Pancreas (tissue), 10 donors: ENCODE results near the gene NSF. TPM values are rescaled to one million over a fixed set of nuclear protein-coding genes. Genes with fewer than 3 reads are reported as not detected.
"Not testable (repeated sequence)": the region's sequence is repeated elsewhere in the genome, so short reads cannot be mapped to it uniquely, and the experiment has no call there.

Experiments used
- ATAC-seq, 4 donors: fragments of 200-7000 bp; cut with Tn5 transposase; one replicate each; pipeline versions ENCODE4 v1.8.0 to v1.9.1; 2020; ENCODE audit warnings: mild to moderate bottlenecking in 4 of 4, moderate library complexity in 4 of 4
- DNase-seq, 6 donors: peaks; one replicate each; pipeline ENCODE4 v3.0.0-alpha.2; 2020
- FAIRE-seq: peaks from 2 replicates; lab custom pipeline; 2012; peaks lifted over from hg19 to GRCh38; lab: Jason Lieb, UNC
- H3K27ac ChIP-seq, 4 donors: fragments of 200-600 bp; sonication (generic); 1 replicate in 3 of 4; 2 replicates in 1 of 4; pipeline versions ENCODE4 v1.5.0 to v1.8.0; 2020
- H3K27me3 ChIP-seq, 4 donors: fragments of 200-600 bp; one replicate each; pipeline ENCODE4 v1.8.0; 2021
- H3K36me3 ChIP-seq, 3 donors: fragments of 200-600 bp; sonication (generic) in 1 of 3; one replicate each; pipeline versions ENCODE4 v1.5.0 to v1.8.0; 2020 to 2021
- H3K4me1 ChIP-seq, 3 donors: fragments of 200-600 bp; one replicate each; pipeline ENCODE4 v1.8.0; 2021
- H3K4me3 ChIP-seq, 4 donors: fragments of 200-600 bp; sonication (generic) in 2 of 4; one replicate each; pipeline versions ENCODE4 v1.5.0 to v1.8.0; 2020 to 2021
- H3K9me3 ChIP-seq, 4 donors: fragments of 200-600 bp; one replicate each; pipeline ENCODE4 v1.8.0; 2021
- WGBS, 2 donors: extraction: QIAGEN DNeasy Blood & Tissue Kit; methylation state at CpG; one replicate each; pipeline ENCODE4 v1.1.7; 2013; 5-methylcytosine and 5-hydroxymethylcytosine counted together
- intact Hi-C, 3 donors: fragments of 100-400 bp; cut with DNase I; formaldehyde crosslinking; loops; one replicate each; pipeline versions ENCODE4 v1.11.1 to v1.14.2; 2022
- polyA plus RNA-seq, 2 donors: library from polyadenylated mRNA; stranded (reverse); fragments of 200-250 nt; gene quantifications; one replicate each; pipeline ENCODE4 v1.2.3, GENCODE V29; 2013
- total RNA-seq, 6 donors: library from RNA; stranded (reverse); fragmentation: NEBNext Ultra II Directional in 4 of 6; extraction: Animal tissue kit (Norgen Biotek cat#: 25700) in 4 of 6; gene quantifications; one replicate each; pipeline versions ENCODE4 v1.2.1 to v1.2.4, GENCODE V29; 2021 to 2023
- TF ChIP-seq, protein P1 (sequence below), 4 donors: fragments of 200-600 bp; sonication (generic) in 3 of 4; IDR thresholded peaks; one replicate each; pipeline versions ENCODE4 v1.5.0 to v1.8.0; 2021; ENCODE audit warnings: antibody characterized with exemption in 4 of 4
- donor health status: healthy with polysubstance abuse.
- donor health status: DM: no; HTN: no; CAD: no; lungs with moderate emphysema.
- donor health status: DM: no; HTN: no; CAD: no.
- donor health status: control.
- donor health status: control.
- donor health status: Bipolar disorder and iron deficiency.
- donor health status: DM: yes; HTN: yes; CAD: no.
- donor health status: DM: no; HTN: no; CAD: no.
- donor health status: DM: no; HTN: no; CAD: no.
- donor health status: DM: yes; HTN: yes; CAD: no.

Gene NSF
- total and polyA plus RNA-seq, 8 donors = 6.2 to 32.4 (median 29.0) TPM

DNA sequence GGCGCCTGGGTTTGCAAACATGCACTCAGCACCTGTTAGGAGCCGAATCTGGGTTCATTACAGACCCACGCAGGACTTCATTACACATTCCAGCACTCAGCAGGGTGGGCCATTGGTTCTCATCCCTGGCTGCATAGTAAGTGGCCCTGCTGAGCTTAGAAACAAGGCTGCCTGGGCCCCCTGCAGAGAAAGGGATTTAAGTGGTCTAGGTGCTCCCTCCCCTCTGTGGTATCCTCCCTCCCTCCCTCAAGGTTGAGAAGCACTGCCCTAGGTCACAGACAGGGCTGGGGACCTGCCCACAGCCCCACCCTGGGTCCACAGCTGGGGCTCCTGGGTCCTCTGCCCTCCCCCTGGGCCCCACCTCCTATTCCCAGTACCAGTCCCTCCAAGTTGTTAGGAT is 199.7 kb downstream of the NSF start:
- Histone ChIP-seq H3K4me1 (no peaks in the 10 kb centered on the region), H3K9me3 (no peaks in the 10 kb centered on the region), H3K27ac (no peak overlapping the region), H3K36me3 (no peaks in the 10 kb centered on the region), H3K27me3 (no peaks in the 10 kb centered on the region), H3K4me3 (no peak overlapping the region)
- 68 to 75% methylated on average over 3 of the region's 3 CpGs for WGBS, 2 donors
- no peak for FAIRE-seq
- TF ChIP-seq, protein P1, sequence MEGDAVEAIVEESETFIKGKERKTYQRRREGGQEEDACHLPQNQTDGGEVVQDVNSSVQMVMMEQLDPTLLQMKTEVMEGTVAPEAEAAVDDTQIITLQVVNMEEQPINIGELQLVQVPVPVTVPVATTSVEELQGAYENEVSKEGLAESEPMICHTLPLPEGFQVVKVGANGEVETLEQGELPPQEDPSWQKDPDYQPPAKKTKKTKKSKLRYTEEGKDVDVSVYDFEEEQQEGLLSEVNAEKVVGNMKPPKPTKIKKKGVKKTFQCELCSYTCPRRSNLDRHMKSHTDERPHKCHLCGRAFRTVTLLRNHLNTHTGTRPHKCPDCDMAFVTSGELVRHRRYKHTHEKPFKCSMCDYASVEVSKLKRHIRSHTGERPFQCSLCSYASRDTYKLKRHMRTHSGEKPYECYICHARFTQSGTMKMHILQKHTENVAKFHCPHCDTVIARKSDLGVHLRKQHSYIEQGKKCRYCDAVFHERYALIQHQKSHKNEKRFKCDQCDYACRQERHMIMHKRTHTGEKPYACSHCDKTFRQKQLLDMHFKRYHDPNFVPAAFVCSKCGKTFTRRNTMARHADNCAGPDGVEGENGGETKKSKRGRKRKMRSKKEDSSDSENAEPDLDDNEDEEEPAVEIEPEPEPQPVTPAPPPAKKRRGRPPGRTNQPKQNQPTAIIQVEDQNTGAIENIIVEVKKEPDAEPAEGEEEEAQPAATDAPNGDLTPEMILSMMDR (IDR thresholded peaks at IDR 0.05) = no peak
- no peak for DNase-seq
- intact Hi-C loops = no loop called here
- no peak for ATAC-seq

DNA sequence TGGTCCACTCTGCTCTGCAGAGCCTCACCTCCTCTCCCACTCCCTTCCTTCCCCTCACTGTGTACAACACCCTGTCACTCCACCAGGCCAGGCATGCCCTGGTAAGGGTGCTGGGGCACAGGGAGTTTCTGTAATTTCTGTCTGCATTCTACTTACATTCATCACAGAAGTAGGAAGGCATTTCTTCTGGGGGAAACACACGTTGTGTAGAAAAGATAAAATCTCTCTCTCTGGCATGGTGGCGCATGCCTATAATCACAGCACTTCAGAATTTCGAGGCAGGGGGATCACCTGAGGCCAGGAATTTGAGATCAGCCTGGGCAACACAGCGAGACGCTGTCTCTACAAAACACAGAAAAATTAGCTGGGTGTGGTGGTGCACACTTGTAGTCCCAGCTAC is 201.1 kb downstream of the NSF start:
- Histone ChIP-seq H3K36me3 (no peaks in the 10 kb centered on the region), H3K4me3 (no peak overlapping the region), H3K9me3 (no peaks in the 10 kb centered on the region), H3K4me1 (no peaks in the 10 kb centered on the region), H3K27ac (no peak overlapping the region), H3K27me3 (no peaks in the 10 kb centered on the region)
- intact Hi-C loops = no loop called here
- TF ChIP-seq, protein P1 (IDR thresholded peaks at IDR 0.05) = no peak
- 69 to 75% methylated on average over 5 of the region's 5 CpGs for WGBS, 2 donors
- FAIRE-seq = no peak
- ATAC-seq = no peak
- no peak for DNase-seq

DNA sequence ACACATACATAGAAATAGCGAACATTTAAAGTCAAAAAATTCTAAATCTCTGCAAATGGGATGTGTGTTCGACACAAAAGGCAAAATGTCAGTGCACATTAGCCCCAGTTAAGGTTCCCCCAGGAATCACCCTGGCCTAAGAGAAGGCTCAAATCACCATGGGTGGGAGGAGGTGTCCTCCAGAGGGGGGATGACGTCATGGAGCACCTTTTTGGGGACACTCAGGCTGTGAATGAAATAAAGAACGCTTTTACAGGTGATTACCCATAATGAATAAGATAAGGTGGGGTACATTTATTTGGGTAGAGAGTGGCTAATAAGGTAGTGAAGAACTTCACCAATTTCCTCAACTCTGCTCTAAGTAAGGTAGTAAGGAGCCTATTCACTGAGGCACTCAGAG is 201.6 kb downstream of the NSF start:
- H3K27me3 ChIP-seq = no peaks in the 10 kb centered on the region
- no peak for ATAC-seq
- 70 to 81% methylated on average over 4 of the region's 4 CpGs for WGBS, 2 donors

DNA sequence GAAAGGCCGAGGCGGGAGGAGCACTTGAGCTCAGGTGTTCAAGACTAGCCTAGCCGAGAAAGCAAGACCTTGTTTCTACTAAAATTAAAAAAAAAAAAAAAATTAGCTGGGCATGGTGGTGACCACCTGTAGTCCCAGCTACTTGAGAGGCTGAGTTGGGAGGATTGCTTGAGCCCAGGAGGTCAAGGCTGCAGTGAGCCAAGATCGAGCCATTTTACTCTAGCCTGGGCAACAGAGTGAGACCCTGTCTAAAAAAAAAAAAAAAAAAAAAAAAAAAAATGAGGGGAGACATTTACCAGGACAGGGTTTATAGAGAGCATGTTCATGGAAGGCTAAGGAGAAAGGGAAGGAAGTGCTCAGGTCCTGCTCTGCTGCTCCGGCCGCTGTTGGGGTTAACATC is 202.6 kb downstream of the NSF start:
- H3K4me3 ChIP-seq, H3K4me1 ChIP-seq, FAIRE-seq, DNase-seq, H3K9me3 ChIP-seq, H3K36me3 ChIP-seq, ATAC-seq, H3K27ac ChIP-seq, intact Hi-C loops, H3K27me3 ChIP-seq: not testable (repeated sequence)
- WGBS, 2 donors = 91 to 96% methylated on average over 6 of the region's 6 CpGs

More for the DNA sequence above, 201.6 kb downstream of the NSF start:
- no peak for FAIRE-seq
- TF ChIP-seq, protein P1 (IDR thresholded peaks at IDR 0.05) = no peak
- Histone ChIP-seq H3K4me3 (no peak overlapping the region), H3K27ac (no peak overlapping the region), H3K4me1 (no peaks in the 10 kb centered on the region), H3K36me3 (no peaks in the 10 kb centered on the region), H3K9me3 (no peaks in the 10 kb centered on the region)
- no peak for DNase-seq
- intact Hi-C loops = no loop called here

DNA sequence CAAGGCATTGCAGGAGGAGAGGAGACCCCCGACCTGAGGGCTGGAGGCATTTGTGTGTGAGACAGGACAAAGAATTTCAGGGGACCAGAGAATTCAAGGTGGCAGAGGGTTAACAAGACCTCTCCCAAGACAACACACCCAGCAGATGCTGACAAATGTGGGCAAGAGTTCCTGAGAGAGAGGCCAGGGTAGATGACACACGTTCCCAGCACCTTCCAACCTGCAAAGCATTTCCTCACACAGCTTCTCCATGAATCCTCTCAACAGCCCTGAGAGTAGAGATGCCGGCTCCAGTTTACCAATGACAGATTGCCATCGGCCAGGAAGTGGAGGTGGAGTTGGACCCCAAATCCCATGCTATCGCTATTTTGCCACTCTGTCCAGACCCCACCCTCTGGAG is 203.1 kb downstream of the NSF start:
- intact Hi-C loops = no loop called here
- TF ChIP-seq, protein P1 (IDR thresholded peaks at IDR 0.05) = no peak
- Histone ChIP-seq H3K27ac (no peak overlapping the region), H3K9me3 (no peaks in the 10 kb centered on the region), H3K4me1 (no peaks in the 10 kb centered on the region), H3K4me3 (no peak overlapping the region), H3K27me3 (no peaks in the 10 kb centered on the region), H3K36me3 (no peaks in the 10 kb centered on the region)
- DNase-seq = no peak
- no peak for FAIRE-seq
- 55 to 68% methylated on average over 5 of the region's 5 CpGs for whole genome bisulfite sequencing, 2 donors
- no peak for ATAC-seq
